ENCODE data around the gene RXRA. TPM values are rescaled to one million over a fixed set of nuclear protein-coding genes. Genes with fewer than 3 reads are reported as not detected.

The RXRA gene
- total and polyA plus RNA-seq, 2 donors (not counting 3 experiments of a cell fraction or from before 2014, with no cell fraction given), result 15.4 to 37.4 TPM

DNA sequence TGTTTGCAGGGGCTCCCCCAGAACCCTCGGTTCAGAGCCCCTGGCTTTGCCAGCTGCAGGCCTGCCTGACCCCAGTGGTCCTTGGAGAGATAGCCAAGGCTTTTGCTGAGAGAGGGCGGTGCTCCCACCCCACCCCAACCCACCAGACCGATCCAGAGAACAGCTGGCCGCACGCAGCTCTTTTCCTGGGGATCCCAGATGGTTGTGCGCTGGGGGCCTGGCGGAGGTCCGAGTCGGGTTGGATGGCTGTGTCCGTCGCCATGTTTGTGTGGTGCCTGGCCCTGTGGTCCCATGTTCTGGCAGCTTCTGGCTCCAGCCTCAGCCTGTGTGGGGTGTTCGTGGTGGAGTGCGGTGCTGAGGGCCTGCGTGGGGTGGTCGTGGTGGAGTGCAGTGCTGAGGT lies 97.5 kb downstream of the RXRA start:
- intact Hi-C loops (cut with micrococcal nuclease), result no loop called here
- H3K27me3 ChIP-seq (ENCODE audit: control insufficient read depth in 2 of 2, insufficient read depth in 2 of 2, low read length in 2 of 2), result no peaks in the 10 kb centered on the region
- H3K36me3 ChIP-seq (ENCODE audit: control insufficient read depth in 2 of 2, extremely low read depth in 1 of 2, insufficient read depth in 2 of 2, low read length in 2 of 2), result peaks cover 0 to 15% of the 10 kb centered on the region in 2 experiments
- no peak overlapping the region for H3K4me3 ChIP-seq (replicated peaks in 1 of 3; ENCODE audit: insufficient read depth in 1 of 3, low read depth in 1 of 3, low read length in 3 of 3)
- BruUV-seq (replicated peaks), result no TSS peak
- H3K4me1 ChIP-seq (ENCODE audit: control insufficient read depth, extremely low read depth, insufficient read depth, low read length), result no peaks in the 10 kb centered on the region
- no peak overlapping the region for H3K27ac ChIP-seq (ENCODE audit: insufficient read depth, low read depth, low read length)
- FAIRE-seq (no peak), DNase-seq (ENCODE audit: low read depth, low spot score) (no peak)
- POLR2A ChIA-PET, result no interaction called here
- H3K4me2 ChIP-seq (ENCODE audit: insufficient read depth, low read length), result no peak overlapping the region
- H3K9ac ChIP-seq (replicated peaks; ENCODE audit: extremely low read depth, insufficient read depth, low read length), result no peak overlapping the region
- no peaks in the 10 kb centered on the region for H3K9me3 ChIP-seq (replicated peaks; ENCODE audit: control insufficient read depth, insufficient read depth, low read length)
- dilution Hi-C loops (cut with MboI; ENCODE audit: extremely low pct_ligation_motif_present, low sequenced_read_pairs), result no loop called here
- no peak overlapping the region for H2AFZ ChIP-seq (ENCODE audit: low read depth, low read length)
- no peaks in the 10 kb centered on the region for H3K9me1 ChIP-seq (replicated peaks; ENCODE audit: control insufficient read depth, extremely low read depth, insufficient read depth, low read length)
- CTCF ChIA-PET, result interaction anchor here (1.3 kb wide), 1 partner anchor 9 kb away, joined by 3 read pairs; no protein-coding TSS in a partner anchor
- no peaks in the 10 kb centered on the region for H3K79me2 ChIP-seq (ENCODE audit: control insufficient read depth, insufficient read depth, low read length)
- TF ChIP-seq POLR2A (IDR thresholded peaks at IDR 0.05; ENCODE audit: low read depth, low read length) (no peak), GATA2 (IDR thresholded peaks at IDR 0.05; ENCODE audit: insufficient read depth, insufficient read length, low read depth, low read length) (no peak), FOS (IDR thresholded peaks at IDR 0.05; ENCODE audit: borderline replicate concordance, insufficient read depth, low read length) (no peak), JUN (IDR thresholded peaks at IDR 0.05; ENCODE audit: borderline replicate concordance, insufficient read depth, insufficient read length, low read depth) (no peak), MYC (IDR thresholded peaks at IDR 0.05; ENCODE audit: low read depth, low read length) (no peak), CTCF (IDR thresholded peaks at IDR 0.05; ENCODE audit: extremely low read depth in 1 of 2, insufficient read depth in 1 of 2, low read depth in 1 of 2, low read length in 2 of 2) (no peak), EZH2 (IDR thresholded peaks at IDR 0.05; ENCODE audit: borderline replicate concordance, low read depth, low read length, severe bottlenecking) (no peak), POLR2AphosphoS5 (IDR thresholded peaks at IDR 0.05; ENCODE audit: insufficient read depth, low read depth, low read length) (no peak)
- TF ChIP-seq, protein P1, sequence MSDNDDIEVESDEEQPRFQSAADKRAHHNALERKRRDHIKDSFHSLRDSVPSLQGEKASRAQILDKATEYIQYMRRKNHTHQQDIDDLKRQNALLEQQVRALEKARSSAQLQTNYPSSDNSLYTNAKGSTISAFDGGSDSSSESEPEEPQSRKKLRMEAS (IDR thresholded peaks at IDR 0.05; ENCODE audit: insufficient read depth, insufficient read length), result no peak
- H4K20me1 ChIP-seq (replicated peaks; ENCODE audit: control insufficient read depth, extremely low read depth, insufficient read depth, low read length), result no peaks in the 10 kb centered on the region

Measured in endothelial cell of umbilical vein (primary cell).